HG03064 (cell line): ENCODE results near the gene STOML2.

Experiments
- ATAC-seq: cut with Tn5 transposase; IDR thresholded peaks from one replicate; pipeline ENCODE4 v1.9.1; 2021; ENCODE audit warnings: low read depth; ENCODE audit not compliant: unreplicated experiment

The STOML2 gene

GRCh38 chr9:35108461-35108860 lies 5.5 kb upstream of the STOML2 start:
- ATAC-seq: no peak

- no peak for ATAC-seq
These were observed 4.7 kb upstream of the STOML2 start for GRCh38 chr9:35107297-35108290.

GRCh38 chr9:35106343-35106730 lies 3.4 kb upstream of the STOML2 start:
- no peak for ATAC-seq

- ATAC-seq: no peak
These were observed 2.8 kb upstream of the STOML2 start for GRCh38 chr9:35105571-35106342.

- no peak for ATAC-seq
These were observed 2.2 kb upstream of the STOML2 start for GRCh38 chr9:35105126-35105525.

- no peak for ATAC-seq
These were observed 1.7 kb upstream of the STOML2 start for GRCh38 chr9:35104586-35104985.

- no peak for ATAC-seq
These were observed 795 bp upstream of the STOML2 start for GRCh38 chr9:35103660-35104191.

- ATAC-seq: no peak
These were observed 514 bp downstream of the STOML2 start for GRCh38 chr9:35102465-35102768.

- ATAC-seq: no peak
These were observed 5.4 kb downstream of the STOML2 start for GRCh38 chr9:35097573-35097972.

- peak; percentile 85 for ATAC-seq
These were observed 6.7 kb downstream of the STOML2 start, which contains the start of gene PIGO for GRCh38 chr9:35096035-35096849. PIGO (minus strand) TSS chr9:35096591; CDS start chr9:35095565, 1,026 bp downstream.

GRCh38 chr9:35091536-35091935 lies 11.4 kb downstream of the STOML2 start:
- ATAC-seq: no peak

GRCh38 chr9:35089434-35089833 lies 13.5 kb downstream of the STOML2 start:
- ATAC-seq: no peak

- ATAC-seq: no peak
These were observed 17.9 kb downstream of the STOML2 start for GRCh38 chr9:35085078-35085477.

- peak; percentile 79 for ATAC-seq
These were observed 23.2 kb downstream of the STOML2 start, which contains the start of gene FANCG for GRCh38 chr9:35079426-35080341. FANCG (minus strand) TSS chr9:35079942; CDS start chr9:35079524, 418 bp downstream.

- peak; percentile 3 for ATAC-seq
These were observed 23.9 kb downstream of the STOML2 start for GRCh38 chr9:35079041-35079425.

- no peak for ATAC-seq
These were observed 24.9 kb downstream of the STOML2 start for GRCh38 chr9:35078066-35078465.

GRCh38 chr9:35076848-35077247 lies 26.1 kb downstream of the STOML2 start:
- ATAC-seq: no peak

- no peak for ATAC-seq
These were observed 27.6 kb downstream of the STOML2 start for GRCh38 chr9:35075358-35075757.

- ATAC-seq: no peak
These were observed 28.1 kb downstream of the STOML2 start for GRCh38 chr9:35074791-35075190.
